Measurements from ENCODE around the gene ACOXL. TPM values are rescaled to one million over a fixed set of nuclear protein-coding genes. Genes with fewer than 3 reads are reported as not detected.

The ACOXL gene
- total and polyA plus RNA-seq, 9 of the 15 experiments (the other 6 are each of a cell fraction or from before 2014, with no cell fraction given): 0.31 to 0.56 TPM; not detected in 7

GRCh38 chr2:110748489-110748867, 16.1 kb downstream of the ACOXL start:
- Histone ChIP-seq H3K9ac (ENCODE audit: insufficient read depth in 1 of 2, low read depth in 2 of 2, low read length in 2 of 2) (no peak overlapping the region; a peak in 1 of 4 replicates), H3K4me2 (ENCODE audit: insufficient read depth, low read length) (peak overlapping the region; percentile 20; the same call in 1 of the 2 replicates), H4K20me1 (replicated peaks; ENCODE audit: control insufficient read depth, insufficient read depth, low read length) (no peaks in the 10 kb centered on the region), H3K27me3 (ENCODE audit: control insufficient read depth in 2 of 2, insufficient read depth in 2 of 2, low read length in 2 of 2) (peaks cover 9 to 16% of the 10 kb centered on the region in 2 experiments), H3K27ac (ENCODE audit: extremely low read depth, low read depth, low read length) (no peak overlapping the region), H3K36me3 (ENCODE audit: control insufficient read depth, insufficient read depth, low read length) (no peaks in the 10 kb centered on the region), H3K79me2 (ENCODE audit: control insufficient read depth, insufficient read depth, low read length) (no peaks in the 10 kb centered on the region), H3K4me3 (no peak overlapping the region), H3K9me1 (ENCODE audit: control insufficient read depth, insufficient read depth, low read length) (no peaks in the 10 kb centered on the region), H2AFZ (ENCODE audit: low read depth, low read length) (peak overlapping the region; percentile 14; the same call in 1 of the 2 replicates), H3K9me3 (replicated peaks; ENCODE audit: control insufficient read depth, insufficient read depth, low read depth, low read length) (no peaks in the 10 kb centered on the region), H3K4me1 (replicated peaks in 1 of 2; ENCODE audit: control insufficient read depth in 2 of 2, insufficient read depth in 2 of 2, low read length in 2 of 2) (peaks cover 0 to 26% of the 10 kb centered on the region in 2 experiments; a peak in 4 of 5 replicates)
- ChIA-PET CTCF (ENCODE audit: low intra/inter-chr PET ratio) (no interaction called here), POLR2A (interaction anchor here (0.5 to 1.1 kb wide), 3 partner anchors 9 to 21 kb away, joined by 3 to 5 read pairs (median 4); no protein-coding TSS in a partner anchor)
- no peak for DNase-seq (ENCODE audit: extremely low read depth in 1 of 4, low spot score in 3 of 4)
- TF ChIP-seq NFIC (IDR thresholded peaks at IDR 0.05): no peak
- no peak for TF ChIP-seq MTA3 (IDR thresholded peaks at IDR 0.05; ENCODE audit: borderline replicate concordance)
- TF ChIP-seq ELK1 (CRISPR knock-in tag; IDR thresholded peaks at IDR 0.05): no peak
- TF ChIP-seq ZNF717 (CRISPR knock-in tag; IDR thresholded peaks at IDR 0.05): no peak
- TF ChIP-seq AFF1 (IDR thresholded peaks at IDR 0.05; ENCODE audit: low read depth in 1 of 2, partially characterized antibody in 2 of 2): no peak
- no peak for TF ChIP-seq BRF2 (IDR thresholded peaks at IDR 0.05; ENCODE audit: borderline replicate concordance, insufficient read depth, insufficient read length)
- TF ChIP-seq HDAC1 (IDR thresholded peaks at IDR 0.05): no peak
- TF ChIP-seq ZNF197 (CRISPR knock-in tag; IDR thresholded peaks at IDR 0.05; ENCODE audit: low read depth): no peak
- no peak for TF ChIP-seq ARID2 (IDR thresholded peaks at IDR 0.05)
- TF ChIP-seq POLR2AphosphoS2 (IDR thresholded peaks at IDR 0.05; ENCODE audit: low read length): no peak
- TF ChIP-seq CBFA2T3 (IDR thresholded peaks at IDR 0.05): 0 out of 2 replicates have a peak, but pooled peaks have one; percentile 7
- TF ChIP-seq CBFA2T2 (conservative IDR thresholded peaks at IDR 0.05): 0 out of 2 replicates have a peak, but pooled peaks have one; percentile 7
- no peak for FAIRE-seq
- 13% methylated on average over 6 of the region's 6 CpGs for WGBS (ENCODE audit: insufficient coverage, low coverage, missing lambda C conversion rate)
- no TSS peak for BruUV-seq (replicated peaks)
- ATAC-seq: no peak
- in situ Hi-C loops (cut with MboI): no loop called here
- intact Hi-C loops (cut with micrococcal nuclease): no loop called here

Measured in K562 (cell line).